Trophoblast cell (in vitro differentiated cells and primary cell): ENCODE results near the gene CYP46A1.

ENCODE experiments used
- DNase-seq, 2 donors: peaks; one replicate each; pipeline ENCODE4 v3.0.0-alpha.2; 2016
- H2AFZ ChIP-seq: 2 replicates; pipeline ENCODE4 v1.6.1; 2013; ENCODE audit warnings: low read length, moderate library complexity, mild to moderate bottlenecking; ENCODE audit not compliant: insufficient read depth, poor library complexity
- H2AK5ac ChIP-seq: 2 replicates; pipeline ENCODE4 v1.6.1; 2013; ENCODE audit warnings: mild to moderate bottlenecking, low read length
- H2BK120ac ChIP-seq: 2 replicates; pipeline ENCODE4 v1.6.1; 2013; ENCODE audit warnings: low read length, mild to moderate bottlenecking, moderate library complexity; ENCODE audit not compliant: insufficient read depth, poor library complexity
- H2BK12ac ChIP-seq: 2 replicates; pipeline ENCODE4 v1.6.1; 2013; ENCODE audit warnings: mild to moderate bottlenecking, low read length, moderate library complexity
- H2BK5ac ChIP-seq: 2 replicates; pipeline ENCODE4 v1.6.1; 2013; ENCODE audit warnings: low read length, low read depth, moderate library complexity, mild to moderate bottlenecking; ENCODE audit not compliant: poor library complexity
- H3K14ac ChIP-seq: 2 replicates; pipeline ENCODE4 v1.6.1; 2013; ENCODE audit warnings: mild to moderate bottlenecking, low read length
- H3K18ac ChIP-seq: 2 replicates; pipeline ENCODE4 v1.6.1; 2013; ENCODE audit warnings: mild to moderate bottlenecking, low read length
- H3K23ac ChIP-seq: 2 replicates; pipeline ENCODE4 v1.6.1; 2013; ENCODE audit warnings: low read length
- H3K27ac ChIP-seq: 2 replicates; pipeline ENCODE4 v1.5.1; 2013; ENCODE audit warnings: low read depth, mild to moderate bottlenecking, inconsistent platforms, low read length, moderate library complexity
- H3K27me3 ChIP-seq: 2 replicates; pipeline ENCODE4 v1.6.1; 2013; ENCODE audit warnings: inconsistent platforms, mild to moderate bottlenecking, low read length, moderate library complexity; ENCODE audit not compliant: insufficient read depth
- H3K36me3 ChIP-seq, 2 experiments: 1 replicate in 1 of 2; 2 replicates in 1 of 2; pipeline ENCODE4 v1.6.1; 2013; ENCODE audit warnings: low read length in 2 of 2, mild to moderate bottlenecking in 2 of 2, moderate library complexity in 1 of 2; ENCODE audit not compliant: insufficient read depth in 2 of 2, control insufficient read depth in 1 of 2
- H3K4ac ChIP-seq: 2 replicates; pipeline ENCODE4 v1.6.1; 2013; ENCODE audit warnings: low read depth, mild to moderate bottlenecking, low read length, moderate library complexity
- H3K4me1 ChIP-seq, 2 experiments: 1 replicate in 1 of 2; 2 replicates in 1 of 2; pipeline ENCODE4 v1.6.1; 2013; ENCODE audit warnings: low read length in 2 of 2, mild to moderate bottlenecking in 2 of 2, moderate library complexity in 1 of 2; ENCODE audit not compliant: insufficient read depth in 2 of 2, control insufficient read depth in 1 of 2
- H3K4me2 ChIP-seq: 2 replicates; pipeline ENCODE4 v1.6.1; 2013; ENCODE audit warnings: inconsistent platforms, mild to moderate bottlenecking, low read length, moderate library complexity
- H3K4me3 ChIP-seq: 2 replicates; pipeline ENCODE4 v1.5.1; 2013; ENCODE audit warnings: mild to moderate bottlenecking, low read depth, low read length, inconsistent platforms
- H3K79me1 ChIP-seq: one replicate; pipeline ENCODE4 v1.6.1; 2013; ENCODE audit warnings: low read length
- H3K79me2 ChIP-seq: 2 replicates; pipeline ENCODE4 v1.6.1; 2013; ENCODE audit warnings: low read length, mild to moderate bottlenecking; ENCODE audit not compliant: control insufficient read depth, insufficient read depth, poor library complexity
- H3K9ac ChIP-seq: 2 replicates; pipeline ENCODE4 v1.6.1; 2013; ENCODE audit warnings: mild to moderate bottlenecking, low read length
- H3K9me3 ChIP-seq: 2 replicates; pipeline ENCODE4 v1.6.1; 2013; ENCODE audit warnings: low read depth, mild to moderate bottlenecking, control low read depth, inconsistent platforms, low read length; ENCODE audit not compliant: insufficient read depth
- H4K12ac ChIP-seq: 2 replicates; pipeline ENCODE4 v1.6.1; 2013; ENCODE audit warnings: low read depth, mild to moderate bottlenecking, low read length, moderate library complexity
- H4K8ac ChIP-seq: 2 replicates; pipeline ENCODE4 v1.6.1; 2013; ENCODE audit warnings: low read depth, mild to moderate bottlenecking, low read length, moderate library complexity
- H4K91ac ChIP-seq: one replicate; pipeline ENCODE4 v1.6.1; 2013; ENCODE audit warnings: low read depth, mild to moderate bottlenecking, low read length, moderate library complexity
- WGBS: extraction: QIAGEN DNeasy Blood & Tissue Kit; methylation state at CpG from one replicate; pipeline ENCODE4 v1.1.7; 2013; ENCODE audit warnings: missing lambda C conversion rate; ENCODE audit not compliant: insufficient read length, insufficient coverage; ENCODE audit errors: extremely low coverage; 5-methylcytosine and 5-hydroxymethylcytosine counted together

The CYP46A1 gene

GRCh38 chr14:99668307-99669295, 15.5 kb upstream of the CYP46A1 start:
- no peaks in the 10 kb centered on the region for H3K36me3 ChIP-seq
- no peak overlapping the region for H2BK120ac ChIP-seq
- H3K23ac ChIP-seq: no peak overlapping the region
- no peaks in the 10 kb centered on the region for H3K9me3 ChIP-seq
- H3K79me2 ChIP-seq: no peaks in the 10 kb centered on the region
- no peak for DNase-seq
- no peak overlapping the region for H2BK5ac ChIP-seq
- H4K91ac ChIP-seq: peak overlapping the region; percentile 1
- H4K8ac ChIP-seq: no peak overlapping the region
- no peak overlapping the region for H4K12ac ChIP-seq
- no peak overlapping the region for H3K4me2 ChIP-seq
- no peak overlapping the region for H3K9ac ChIP-seq
- no peak overlapping the region for H3K14ac ChIP-seq
- H3K4me1 ChIP-seq: peaks cover 37 to 52% of the 10 kb centered on the region in 2 experiments
- WGBS: no CpG with 5 or more reads among the region's 27 CpGs
- peak overlapping the region; percentile 31 for H3K18ac ChIP-seq
- H2AFZ ChIP-seq: no peak overlapping the region
- no peaks in the 10 kb centered on the region for H3K27me3 ChIP-seq
- H2AK5ac ChIP-seq: peak overlapping the region; percentile 64
- H3K27ac ChIP-seq: no peak overlapping the region
- no peak overlapping the region for H3K4me3 ChIP-seq
- peaks cover 26% of the 10 kb centered on the region for H3K79me1 ChIP-seq
- peak overlapping the region; percentile 51 for H2BK12ac ChIP-seq
- H3K4ac ChIP-seq: no peak overlapping the region

- Histone ChIP-seq H3K4me2 (no peak overlapping the region), H3K79me2 (no peaks in the 10 kb centered on the region), H3K4me1 (peaks cover 21 to 34% of the 10 kb centered on the region in 2 experiments), H2BK5ac (no peak overlapping the region), H2BK120ac (no peak overlapping the region), H3K18ac (no peak overlapping the region), H3K4ac (no peak overlapping the region), H3K27ac (no peak overlapping the region), H2AK5ac (no peak overlapping the region), H4K91ac (no peak overlapping the region), H2BK12ac (no peak overlapping the region), H3K14ac (no peak overlapping the region), H3K9ac (no peak overlapping the region), H2AFZ (no peak overlapping the region), H3K36me3 (no peaks in the 10 kb centered on the region), H4K8ac (no peak overlapping the region), H4K12ac (no peak overlapping the region), H3K27me3 (no peaks in the 10 kb centered on the region), H3K79me1 (peaks cover 12% of the 10 kb centered on the region), H3K23ac (no peak overlapping the region), H3K4me3 (no peak overlapping the region), H3K9me3 (no peaks in the 10 kb centered on the region)
- WGBS: no CpG with 5 or more reads among the region's 14 CpGs
- no peak for DNase-seq
Measured at GRCh38 chr14:99670361-99671234, 13.5 kb upstream of the CYP46A1 start.

- Histone ChIP-seq H2BK5ac (no peak overlapping the region), H3K14ac (peak overlapping the region; percentile 13), H3K18ac (no peak overlapping the region), H3K9me3 (no peaks in the 10 kb centered on the region), H3K79me1 (peaks cover 7% of the 10 kb centered on the region), H4K8ac (no peak overlapping the region), H4K12ac (no peak overlapping the region), H3K27ac (no peak overlapping the region), H3K9ac (no peak overlapping the region), H3K23ac (no peak overlapping the region), H2BK120ac (peak overlapping the region; percentile 21), H3K36me3 (no peaks in the 10 kb centered on the region), H4K91ac (peak overlapping the region; percentile 40), H3K4me2 (no peak overlapping the region), H2BK12ac (peak overlapping the region; percentile 68), H3K27me3 (no peaks in the 10 kb centered on the region), H3K79me2 (no peaks in the 10 kb centered on the region), H2AFZ (no peak overlapping the region), H3K4me1 (peaks cover 16 to 29% of the 10 kb centered on the region in 2 experiments), H3K4me3 (no peak overlapping the region), H2AK5ac (no peak overlapping the region), H3K4ac (no peak overlapping the region)
- WGBS: no CpG with 5 or more reads among the region's 20 CpGs
- no peak for DNase-seq
Measured at GRCh38 chr14:99671235-99672224, 12.6 kb upstream of the CYP46A1 start.
